Measurements from ENCODE around the gene SNCB.

GRCh38 chr5:176593273-176593869 lies 37.0 kb downstream of the SNCB start:
- TF ChIP-seq, protein P1, sequence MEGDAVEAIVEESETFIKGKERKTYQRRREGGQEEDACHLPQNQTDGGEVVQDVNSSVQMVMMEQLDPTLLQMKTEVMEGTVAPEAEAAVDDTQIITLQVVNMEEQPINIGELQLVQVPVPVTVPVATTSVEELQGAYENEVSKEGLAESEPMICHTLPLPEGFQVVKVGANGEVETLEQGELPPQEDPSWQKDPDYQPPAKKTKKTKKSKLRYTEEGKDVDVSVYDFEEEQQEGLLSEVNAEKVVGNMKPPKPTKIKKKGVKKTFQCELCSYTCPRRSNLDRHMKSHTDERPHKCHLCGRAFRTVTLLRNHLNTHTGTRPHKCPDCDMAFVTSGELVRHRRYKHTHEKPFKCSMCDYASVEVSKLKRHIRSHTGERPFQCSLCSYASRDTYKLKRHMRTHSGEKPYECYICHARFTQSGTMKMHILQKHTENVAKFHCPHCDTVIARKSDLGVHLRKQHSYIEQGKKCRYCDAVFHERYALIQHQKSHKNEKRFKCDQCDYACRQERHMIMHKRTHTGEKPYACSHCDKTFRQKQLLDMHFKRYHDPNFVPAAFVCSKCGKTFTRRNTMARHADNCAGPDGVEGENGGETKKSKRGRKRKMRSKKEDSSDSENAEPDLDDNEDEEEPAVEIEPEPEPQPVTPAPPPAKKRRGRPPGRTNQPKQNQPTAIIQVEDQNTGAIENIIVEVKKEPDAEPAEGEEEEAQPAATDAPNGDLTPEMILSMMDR (IDR thresholded peaks at IDR 0.05) = no peak
- no peak for TF ChIP-seq EP300 (IDR thresholded peaks at IDR 0.05)
